ENCODE data around the gene PSMA1. TPM values are rescaled to one million over a fixed set of nuclear protein-coding genes. Genes with fewer than 3 reads are reported as not detected.

PSMA1 gene
- total and polyA plus RNA-seq, 2 experiments from 2014 or later = 159 to 303 TPM

DNA sequence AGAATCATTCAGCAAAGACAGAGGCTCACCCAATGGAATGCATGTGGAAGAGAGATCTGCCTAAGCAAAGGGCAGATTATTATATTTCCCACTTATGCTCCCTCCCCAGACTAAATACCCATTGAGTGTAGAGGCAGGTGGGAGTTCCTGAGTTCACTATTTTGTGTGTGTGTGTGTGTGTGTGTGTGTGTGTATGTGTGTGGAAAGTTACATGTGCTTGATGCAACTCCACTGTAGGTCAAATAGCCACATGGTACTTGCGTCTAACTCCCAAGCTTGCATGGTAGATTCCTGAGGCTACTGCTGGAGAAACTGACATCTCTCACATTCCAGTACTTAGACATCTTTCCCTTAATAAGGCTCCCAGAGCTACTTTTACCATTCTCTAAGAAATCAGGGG lies 17.2 kb downstream of the PSMA1 start:
- H3K27ac ChIP-seq = no peak overlapping the region
- H3K9me3 ChIP-seq (ENCODE audit: low read depth) = no peaks in the 10 kb centered on the region
- H3K79me2 ChIP-seq (ENCODE audit: insufficient read depth) = peaks cover 28% of the 10 kb centered on the region
- peaks cover 79% of the 10 kb centered on the region for H3F3A ChIP-seq (ENCODE audit: insufficient read depth)
- H3K9ac ChIP-seq = no peak overlapping the region
- H3K36me3 ChIP-seq (ENCODE audit: low read depth) = peaks cover 45% of the 10 kb centered on the region
- TF ChIP-seq EZH2phosphoT487 (IDR thresholded peaks at IDR 0.05; ENCODE audit: insufficient read depth, low read depth) = no peak
- no peak for TF ChIP-seq EZH2 (IDR thresholded peaks at IDR 0.05; ENCODE audit: insufficient read depth, poor library complexity, severe bottlenecking)
- H3K4me1 ChIP-seq (ENCODE audit: insufficient read depth) = peaks cover 15% of the 10 kb centered on the region
- H3K27me3 ChIP-seq (replicated peaks; ENCODE audit: insufficient read depth) = no peaks in the 10 kb centered on the region
- H3K4me3 ChIP-seq = no peak overlapping the region
- DNase-seq = no peak
- 95 to 100% methylated on average over 1 of the region's 1 CpG for WGBS, 2 experiments (ENCODE audit: low coverage in 1 of 2, low lambda C conversion rate in 2 of 2, missing lambda C conversion rate in 2 of 2)
- H3K9me2 ChIP-seq (ENCODE audit: insufficient read depth) = no peaks in the 10 kb centered on the region
- in situ Hi-C loops (cut with MboI) = no loop called here
- no peaks in the 10 kb centered on the region for H4K20me1 ChIP-seq (ENCODE audit: insufficient read depth)
- H3K4me2 ChIP-seq (ENCODE audit: unreplicated experiment) = no peak overlapping the region
- H2AFZ ChIP-seq = no peak overlapping the region

DNA sequence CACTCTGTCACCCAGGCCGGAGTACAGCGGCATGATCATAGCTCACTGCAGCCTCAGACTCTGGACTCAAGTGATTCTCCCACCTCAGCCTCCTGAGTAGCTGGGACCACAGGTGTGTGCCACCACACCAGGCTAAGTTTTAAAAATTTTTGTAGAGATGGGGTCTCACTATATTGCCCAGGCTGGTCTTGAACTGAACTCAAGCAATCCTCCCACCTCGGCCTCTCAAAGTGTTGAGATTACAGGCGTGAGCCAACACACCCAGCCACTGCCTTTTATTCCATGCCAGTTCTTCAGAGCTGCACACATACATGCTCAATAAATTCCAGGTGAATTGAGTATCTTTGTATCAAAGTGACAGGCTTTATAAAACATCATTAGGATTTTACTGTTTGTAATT lies 18.1 kb downstream of the PSMA1 start:
- Histone ChIP-seq H2AFZ (no peak overlapping the region), H3F3A (ENCODE audit: insufficient read depth) (peaks cover 79% of the 10 kb centered on the region), H3K27me3 (replicated peaks; ENCODE audit: insufficient read depth) (no peaks in the 10 kb centered on the region), H3K36me3 (ENCODE audit: low read depth) (peaks cover 45% of the 10 kb centered on the region), H3K9me3 (ENCODE audit: low read depth) (no peaks in the 10 kb centered on the region), H3K4me1 (ENCODE audit: insufficient read depth) (peaks cover 25% of the 10 kb centered on the region), H3K27ac (0 out of 2 replicates have a peak overlapping the region, but pooled peaks have one; percentile 82), H3K4me3 (no peak overlapping the region), H3K4me2 (ENCODE audit: unreplicated experiment) (no peak overlapping the region), H4K20me1 (ENCODE audit: insufficient read depth) (peaks cover 3% of the 10 kb centered on the region; the same call in 1 of the 2 replicates), H3K9ac (no peak overlapping the region), H3K9me2 (ENCODE audit: insufficient read depth) (no peaks in the 10 kb centered on the region), H3K79me2 (ENCODE audit: insufficient read depth) (peaks cover 38% of the 10 kb centered on the region)
- 93 to 98% methylated on average over 4 of the region's 4 CpGs for WGBS, 2 experiments (ENCODE audit: low coverage in 1 of 2, low lambda C conversion rate in 2 of 2, missing lambda C conversion rate in 2 of 2)
- DNase-seq = no peak
- in situ Hi-C loops (cut with MboI) = no loop called here
- no peak for TF ChIP-seq EZH2 (IDR thresholded peaks at IDR 0.05; ENCODE audit: insufficient read depth, poor library complexity, severe bottlenecking)
- no peak for TF ChIP-seq EZH2phosphoT487 (IDR thresholded peaks at IDR 0.05; ENCODE audit: insufficient read depth, low read depth)

DNA sequence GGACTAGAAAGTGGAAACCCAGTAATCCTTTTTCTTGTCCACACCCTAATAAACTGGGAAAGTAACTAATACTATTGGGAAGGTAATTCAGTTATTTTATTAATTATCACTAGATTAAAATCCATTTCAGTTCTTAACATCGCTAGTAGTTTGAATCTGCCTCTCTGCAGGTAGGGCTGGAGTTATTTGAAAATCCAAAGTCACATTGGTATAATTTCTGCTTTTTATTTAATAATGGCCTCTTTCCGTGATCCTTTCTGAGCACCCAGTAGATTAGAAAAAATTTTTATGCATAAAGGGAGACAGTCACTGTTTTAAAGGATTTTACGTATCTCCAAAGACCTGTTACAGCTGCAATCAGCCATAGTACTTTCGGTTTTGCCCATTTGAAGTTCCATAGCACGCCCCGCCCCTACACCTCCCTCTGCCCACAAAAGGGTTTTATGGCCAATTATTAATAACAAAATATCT lies 20.0 kb downstream of the PSMA1 start:
- H3K27ac ChIP-seq = peak overlapping the region; percentile 82
- H3K9me2 ChIP-seq (ENCODE audit: insufficient read depth) = no peaks in the 10 kb centered on the region
- H3K79me2 ChIP-seq (ENCODE audit: insufficient read depth) = peaks cover 45% of the 10 kb centered on the region
- H3K4me3 ChIP-seq = peak overlapping the region; percentile 89
- H3K9me3 ChIP-seq (ENCODE audit: low read depth) = no peaks in the 10 kb centered on the region
- H3K4me1 ChIP-seq (ENCODE audit: insufficient read depth) = peaks cover 31% of the 10 kb centered on the region; the same call in 1 of the 2 replicates
- H4K20me1 ChIP-seq (ENCODE audit: insufficient read depth) = peaks cover 7% of the 10 kb centered on the region; the same call in 1 of the 2 replicates
- peak; percentile 82 for DNase-seq
- no peaks in the 10 kb centered on the region for H3K27me3 ChIP-seq (replicated peaks; ENCODE audit: insufficient read depth)
- WGBS, 2 experiments (ENCODE audit: low coverage in 1 of 2, low lambda C conversion rate in 2 of 2, missing lambda C conversion rate in 2 of 2) = 1 to 2% methylated on average over 6 of the region's 6 CpGs
- H3F3A ChIP-seq (ENCODE audit: insufficient read depth) = peaks cover 72% of the 10 kb centered on the region
- peak overlapping the region; percentile 95 for H2AFZ ChIP-seq
- TF ChIP-seq EZH2 (IDR thresholded peaks at IDR 0.05; ENCODE audit: insufficient read depth, poor library complexity, severe bottlenecking) (no peak), EZH2phosphoT487 (IDR thresholded peaks at IDR 0.05; ENCODE audit: insufficient read depth, low read depth) (no peak)
- H3K36me3 ChIP-seq (ENCODE audit: low read depth) = peaks cover 45% of the 10 kb centered on the region
- H3K9ac ChIP-seq = peak overlapping the region; percentile 95
- in situ Hi-C loops (cut with MboI) = no loop called here
- H3K4me2 ChIP-seq (ENCODE audit: unreplicated experiment) = peak overlapping the region; percentile 100

DNA sequence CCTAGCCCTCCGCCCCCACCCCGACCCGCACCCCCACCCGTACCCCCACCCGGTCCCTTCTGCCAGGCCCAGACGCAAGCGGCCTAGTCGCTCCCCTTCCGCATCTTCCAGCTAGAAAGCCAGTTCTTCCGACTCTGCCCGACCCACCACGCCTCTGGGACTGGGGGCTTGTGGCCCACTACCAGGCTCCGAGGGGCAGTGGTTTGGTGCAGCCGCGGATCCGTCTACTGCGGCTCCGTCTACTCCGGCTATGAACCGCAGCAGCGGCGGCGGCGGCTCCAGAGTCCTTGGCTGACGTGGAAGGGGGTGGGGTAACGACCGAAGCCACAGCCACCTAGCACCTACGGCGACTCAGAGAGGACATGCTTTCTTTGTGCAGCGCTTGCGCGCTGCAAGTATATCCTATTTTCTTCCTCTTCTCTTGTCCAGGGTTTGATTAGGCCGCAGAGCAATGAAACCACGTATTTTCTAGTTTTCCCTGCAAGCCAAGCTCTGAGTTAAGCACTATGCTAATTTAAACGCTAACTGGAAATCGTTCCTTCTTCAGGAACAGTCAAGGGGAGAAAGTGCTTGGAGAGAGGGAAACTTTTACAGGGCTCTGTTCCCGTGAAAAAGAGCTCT lies 20.5 kb downstream of the PSMA1 start, which contains the start of gene COPB1:
TSS of gene COPB1 (minus strand) at position 252 of the 621 bp plus-strand sequence. CDS start 883 bp downstream, outside the sequence.
- H2AFZ ChIP-seq = peak within 1 kb of the TSS; percentile 95
- H4K20me1 ChIP-seq (ENCODE audit: insufficient read depth) = peaks cover 7% of the 10 kb centered on the region; the same call in 1 of the 2 replicates
- peaks cover 37% of the 10 kb centered on the region; the same call in 1 of the 2 replicates for H3K4me1 ChIP-seq (ENCODE audit: insufficient read depth)
- peaks cover 45% of the 10 kb centered on the region for H3K36me3 ChIP-seq (ENCODE audit: low read depth)
- peak within 1 kb of the TSS; percentile 82 for H3K27ac ChIP-seq
- peaks cover 72% of the 10 kb centered on the region for H3F3A ChIP-seq (ENCODE audit: insufficient read depth)
- H3K9me3 ChIP-seq (ENCODE audit: low read depth) = no peaks in the 10 kb centered on the region
- H3K9me2 ChIP-seq (ENCODE audit: insufficient read depth) = no peaks in the 10 kb centered on the region
- no peak for TF ChIP-seq EZH2phosphoT487 (IDR thresholded peaks at IDR 0.05; ENCODE audit: insufficient read depth, low read depth)
- no peak for TF ChIP-seq EZH2 (IDR thresholded peaks at IDR 0.05; ENCODE audit: insufficient read depth, poor library complexity, severe bottlenecking)
- peak within 1 kb of the TSS; percentile 100 for H3K4me2 ChIP-seq (ENCODE audit: unreplicated experiment)
- in situ Hi-C loops (cut with MboI) = loop anchor here (5.0 kb wide), 1 partner anchor 42 kb away; no protein-coding TSS in a partner anchor
- peak; percentile 97 for DNase-seq
- 1 to 2% methylated on average over 31 to 34 of the region's 37 CpGs for WGBS, 2 experiments (ENCODE audit: low coverage in 1 of 2, low lambda C conversion rate in 2 of 2, missing lambda C conversion rate in 2 of 2)
- no peaks in the 10 kb centered on the region for H3K27me3 ChIP-seq (replicated peaks; ENCODE audit: insufficient read depth)
- peaks cover 50% of the 10 kb centered on the region for H3K79me2 ChIP-seq (ENCODE audit: insufficient read depth)
- peak within 1 kb of the TSS; percentile 89 for H3K4me3 ChIP-seq
- H3K9ac ChIP-seq = peak within 1 kb of the TSS; percentile 95
